HG03432 (cell line): ENCODE measurements around the gene DDAH1.

Experiments used
- ATAC-seq: cut with Tn5 transposase; IDR thresholded peaks from one replicate; pipeline ENCODE4 v1.9.1; 2021; ENCODE audit warnings: mild to moderate bottlenecking, moderate library complexity; ENCODE audit not compliant: unreplicated experiment

The DDAH1 gene

DNA sequence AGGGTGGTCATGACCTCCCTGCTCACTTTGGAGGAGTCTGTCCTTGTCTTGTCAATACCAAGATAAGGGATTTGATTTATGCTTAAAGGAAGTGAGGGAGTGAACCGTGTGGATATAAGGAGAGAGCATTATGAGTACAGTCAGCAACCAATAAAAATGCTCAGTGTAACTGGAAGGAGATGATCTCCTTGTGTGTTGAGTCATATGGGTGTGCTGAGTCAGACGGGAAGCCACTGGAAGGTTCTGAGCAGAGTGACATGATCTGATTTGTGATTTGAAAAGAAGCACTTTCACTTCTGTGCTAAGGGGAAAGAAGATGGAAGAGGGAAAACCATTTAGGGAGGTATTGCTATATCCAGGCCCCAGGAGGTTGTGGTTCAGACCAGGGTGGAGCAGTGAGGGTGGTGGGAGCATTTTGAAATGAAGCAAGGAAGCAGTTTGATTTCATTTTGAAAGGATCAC, 186.1 kb downstream of the DDAH1 start:
- no peak for ATAC-seq

DNA sequence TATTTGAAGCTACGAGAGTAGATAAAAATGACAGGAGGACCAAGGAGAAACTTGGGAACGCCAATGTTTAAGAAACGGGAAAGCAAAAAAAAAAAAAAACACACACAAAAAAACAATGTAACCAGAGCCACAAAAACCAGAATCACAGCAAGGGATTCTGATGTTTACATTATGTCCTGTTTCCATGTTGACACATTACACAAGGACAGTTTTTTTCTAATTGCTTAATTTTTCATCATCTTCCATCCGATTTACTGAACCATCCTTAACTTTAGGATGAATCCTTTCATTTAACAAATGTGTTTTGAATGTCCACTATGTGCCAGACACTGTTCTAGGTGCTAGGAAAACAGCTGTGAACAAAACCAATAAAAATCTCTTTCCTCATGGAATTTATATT, 187.2 kb downstream of the DDAH1 start:
- ATAC-seq: no peak

DNA sequence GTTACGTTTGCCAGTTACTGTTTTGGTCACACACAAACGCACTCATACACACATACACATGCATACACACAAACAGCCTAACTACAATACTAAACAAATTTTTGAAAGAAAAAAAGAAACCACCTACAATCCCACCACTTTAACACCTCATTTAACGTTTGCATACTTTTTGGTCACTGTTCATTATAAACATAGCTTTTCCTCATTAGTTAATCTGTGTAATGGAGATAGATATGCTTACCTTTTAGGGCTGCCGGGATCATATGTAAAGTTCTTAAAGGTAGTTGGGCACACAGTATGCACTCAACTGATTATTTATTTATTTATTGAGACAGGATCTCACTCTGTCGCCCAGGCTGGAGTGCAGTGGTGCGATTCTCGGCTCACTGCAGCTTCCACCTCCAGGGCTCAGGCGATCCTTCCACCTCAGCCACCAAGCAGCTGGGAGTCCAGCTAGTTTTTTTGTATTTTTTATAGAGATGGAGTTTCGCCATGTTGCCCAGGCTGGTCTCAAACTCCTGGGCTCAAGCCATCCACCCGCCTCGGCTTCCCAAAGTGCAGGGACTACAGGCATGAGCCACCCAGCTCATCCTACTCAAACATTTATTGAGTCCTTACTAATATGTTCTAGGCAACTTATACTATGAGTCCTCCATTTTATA, 187.8 kb downstream of the DDAH1 start:
- ATAC-seq: no peak

DNA sequence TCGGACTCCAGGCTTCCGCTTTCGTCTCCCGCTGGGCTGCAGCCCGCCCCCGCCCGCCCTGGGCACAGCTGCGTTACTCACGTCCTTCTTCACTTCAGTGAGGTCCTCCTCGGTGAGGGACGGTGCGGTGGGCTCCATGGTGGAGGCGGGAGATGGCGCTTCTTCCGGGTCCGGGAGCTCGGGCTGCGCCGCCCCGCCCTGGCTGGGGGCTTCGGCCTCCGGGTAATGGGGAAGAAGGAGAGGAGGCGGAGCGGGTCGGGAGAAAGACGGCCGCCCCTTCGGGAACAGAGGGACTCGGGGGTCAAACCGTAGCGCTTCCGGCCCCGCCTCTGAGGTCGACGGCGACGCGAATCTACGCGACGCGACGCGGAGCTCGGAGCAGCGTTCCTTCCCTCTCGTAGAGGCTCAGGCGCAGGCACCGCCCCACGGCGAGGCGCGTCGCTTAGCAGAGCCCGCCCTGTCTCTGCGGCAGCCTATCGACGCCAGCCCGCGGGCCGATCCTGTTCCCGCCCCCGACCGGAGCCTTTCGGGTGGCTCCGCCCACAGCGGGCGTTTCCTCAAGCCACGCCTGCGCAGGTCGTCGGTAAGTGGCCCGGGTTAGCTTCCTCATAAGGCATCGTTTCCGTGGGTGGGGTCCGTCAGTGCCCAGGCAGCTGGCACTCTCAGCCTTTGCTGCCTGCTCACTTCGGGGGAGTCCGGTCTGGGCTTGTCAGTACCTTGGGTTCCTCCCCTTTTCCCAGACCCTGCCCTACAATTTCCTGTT, 188.6 kb downstream of the DDAH1 start, which contains the start of gene BCL10:
Gene BCL10 (minus strand): TSS at position 418 of the 763 bp plus-strand sequence. CDS start 280 bp downstream, at position 138.
- peak; percentile 97 for ATAC-seq

DNA sequence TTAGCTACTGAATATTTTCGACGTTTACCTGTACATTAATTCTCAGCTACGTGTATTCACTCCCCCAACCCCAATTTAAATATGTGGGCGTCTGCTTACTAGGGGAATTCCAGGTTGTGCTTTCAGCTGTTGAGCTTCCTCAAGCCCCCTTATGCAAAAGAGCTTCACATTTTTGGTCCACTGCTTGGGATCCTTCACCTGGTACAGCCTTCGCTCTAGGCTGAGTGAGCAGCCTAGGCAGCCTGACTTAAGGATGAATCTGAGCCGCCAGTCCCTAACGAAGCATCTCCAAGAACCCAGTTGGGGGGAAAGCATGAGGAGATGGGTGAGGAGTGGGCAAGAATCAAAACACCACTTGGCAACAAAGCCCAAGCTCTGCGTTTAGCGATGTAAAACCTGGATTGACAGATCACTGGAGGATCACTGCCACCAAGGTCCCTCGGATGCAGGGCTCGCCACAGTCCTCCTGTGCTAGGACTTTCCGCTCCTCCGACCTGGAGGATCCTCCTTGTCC, 189.2 kb downstream of the DDAH1 start:
- peak; percentile 4 for ATAC-seq

DNA sequence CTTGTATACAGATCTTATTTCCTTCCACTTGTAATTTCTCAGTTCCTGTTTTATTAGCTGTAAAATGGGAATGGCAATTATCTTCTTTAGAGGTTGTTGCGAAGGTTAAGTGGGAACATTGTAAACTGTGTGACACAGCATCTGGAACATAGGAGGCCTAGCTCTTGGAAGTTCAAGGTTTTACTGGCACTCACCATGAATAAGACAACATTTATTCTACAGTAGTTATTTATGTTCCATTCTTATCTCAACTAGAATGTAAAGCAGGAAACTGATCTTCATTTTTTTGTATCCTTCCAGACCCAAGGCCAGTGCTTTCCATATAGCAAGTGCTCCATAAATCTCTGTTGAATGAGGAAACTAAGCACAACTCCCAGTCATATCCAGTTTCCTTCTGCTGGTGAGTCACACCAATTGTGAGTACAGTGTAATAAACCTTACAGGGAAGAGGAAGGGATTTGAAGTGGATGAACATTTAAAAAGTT, 189.9 kb downstream of the DDAH1 start:
- ATAC-seq: no peak

DNA sequence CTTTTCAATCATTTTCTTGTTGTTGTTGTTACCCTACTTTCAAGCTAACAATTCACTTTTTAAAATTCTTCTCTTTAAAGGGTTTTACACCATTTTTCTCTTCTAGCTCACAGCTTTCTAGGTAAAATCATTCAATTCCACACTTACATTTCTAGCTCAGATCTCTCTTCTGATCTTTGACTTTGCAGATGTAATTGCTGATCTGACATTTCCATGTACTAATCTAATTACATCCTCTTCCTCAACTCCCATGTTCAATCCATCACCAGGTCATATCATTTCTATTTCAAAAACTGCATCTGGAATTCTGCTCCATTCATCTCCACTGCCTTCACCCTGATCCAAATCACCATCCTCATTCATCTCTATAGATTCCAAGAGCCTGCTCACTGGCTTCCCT, 191.6 kb downstream of the DDAH1 start:
- ATAC-seq: no peak

DNA sequence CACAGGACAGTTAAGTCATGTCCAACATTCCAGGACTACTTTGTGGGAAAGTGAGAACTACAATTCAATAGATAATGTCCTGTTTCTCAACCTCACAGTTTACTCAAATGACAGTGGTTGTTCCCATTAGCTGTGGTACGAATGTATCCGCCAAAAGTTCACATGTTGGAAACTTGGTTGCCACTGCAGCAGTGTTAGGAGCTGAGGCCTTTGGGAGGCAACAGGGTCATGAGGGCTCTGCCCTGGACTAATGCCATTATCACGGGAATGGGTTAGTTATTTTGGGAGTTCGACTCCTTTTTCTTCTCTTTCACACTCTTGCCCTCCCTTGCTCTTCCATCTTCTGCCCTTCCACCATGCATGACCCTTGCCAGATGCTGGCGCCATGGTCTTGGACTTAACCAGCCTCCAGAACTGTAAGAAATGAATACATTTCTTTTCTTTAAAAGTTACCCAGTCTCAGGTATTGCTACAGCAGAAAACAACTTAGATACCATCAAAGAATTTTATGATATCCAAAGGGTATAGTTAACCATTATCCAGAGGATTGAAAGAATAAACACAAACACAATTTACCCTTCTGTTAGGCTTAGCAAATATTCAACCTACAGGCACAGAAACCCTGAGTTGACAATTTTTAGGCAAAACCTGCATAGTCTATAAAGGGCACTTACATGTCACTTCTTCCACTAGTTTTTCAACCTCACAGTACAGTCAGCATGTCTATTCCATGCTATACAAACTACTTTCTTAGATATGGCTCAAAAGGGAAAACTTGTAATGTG, 196.0 kb downstream of the DDAH1 start:
- no peak for ATAC-seq
